Nephron progenitor cell (in vitro differentiated cells): ENCODE measurements around the gene PFN1.
"Not testable (repeated sequence)": the region's sequence is repeated elsewhere in the genome, so short reads cannot be mapped to it uniquely, and the experiment has no call there.

ENCODE experiments used
- DNase-seq: peaks from one replicate; pipeline ENCODE4 v3.0.0; 2021
- H3K27ac Mint-ChIP-seq: 2 replicates; pipeline ENCODE4 v1.8.0; 2021; ENCODE audit warnings: mild to moderate bottlenecking, moderate library complexity, mixed read lengths
- H3K27me3 Mint-ChIP-seq: 2 replicates; pipeline ENCODE4 v1.8.0; 2021; ENCODE audit warnings: mild to moderate bottlenecking, low read depth, mixed read lengths; ENCODE audit not compliant: poor library complexity
- H3K36me3 Mint-ChIP-seq: 2 replicates; pipeline ENCODE4 v1.8.0; 2021; ENCODE audit warnings: low read depth, mixed read lengths
- H3K4me1 Mint-ChIP-seq: 2 replicates; pipeline ENCODE4 v1.8.0; 2021; ENCODE audit warnings: mixed read lengths
- H3K4me3 Mint-ChIP-seq: 2 replicates; pipeline ENCODE4 v1.8.0; 2021; ENCODE audit warnings: mild to moderate bottlenecking, moderate library complexity, mixed read lengths
- H3K9me3 Mint-ChIP-seq: 2 replicates; pipeline ENCODE4 v1.8.0; 2021; ENCODE audit warnings: mild to moderate bottlenecking, moderate library complexity, mixed read lengths
- TF ChIP-seq, protein P1 (sequence below): fragments of 200-600 bp; sonication (generic); IDR thresholded peaks from 2 replicates; pipeline ENCODE4 v1.5.0; 2021; ENCODE audit warnings: antibody characterized with exemption

The PFN1 gene

DNA sequence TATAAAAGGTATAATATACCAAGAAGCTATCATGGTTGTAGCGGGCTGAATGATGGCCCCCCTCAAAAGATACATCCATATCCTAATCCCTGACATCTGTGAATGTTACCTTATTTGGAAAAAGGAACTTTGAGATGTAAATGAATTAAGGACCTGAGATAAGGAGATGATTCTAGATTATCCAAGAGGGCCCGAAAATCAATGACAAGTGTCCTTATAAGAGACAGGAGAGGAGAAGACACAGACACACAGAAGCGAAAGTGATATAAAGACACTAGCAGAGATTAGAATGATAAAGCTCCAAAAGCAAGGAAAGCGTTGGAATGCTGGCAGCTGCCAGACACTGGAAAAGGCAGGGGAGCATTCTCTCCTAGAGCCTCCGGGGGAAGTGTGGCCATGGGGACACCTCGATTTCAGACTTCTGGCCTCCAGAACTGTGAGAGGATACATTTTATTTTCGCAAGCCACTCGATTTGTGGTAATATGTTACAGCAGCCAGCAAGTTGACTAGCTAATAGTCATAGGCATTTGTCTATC, 28.8 kb downstream of the PFN1 start:
- no peak for DNase-seq
- Mint-ChIP-seq H3K9me3 (no peaks in the 10 kb centered on the region), H3K4me3 (no peak overlapping the region)

DNA sequence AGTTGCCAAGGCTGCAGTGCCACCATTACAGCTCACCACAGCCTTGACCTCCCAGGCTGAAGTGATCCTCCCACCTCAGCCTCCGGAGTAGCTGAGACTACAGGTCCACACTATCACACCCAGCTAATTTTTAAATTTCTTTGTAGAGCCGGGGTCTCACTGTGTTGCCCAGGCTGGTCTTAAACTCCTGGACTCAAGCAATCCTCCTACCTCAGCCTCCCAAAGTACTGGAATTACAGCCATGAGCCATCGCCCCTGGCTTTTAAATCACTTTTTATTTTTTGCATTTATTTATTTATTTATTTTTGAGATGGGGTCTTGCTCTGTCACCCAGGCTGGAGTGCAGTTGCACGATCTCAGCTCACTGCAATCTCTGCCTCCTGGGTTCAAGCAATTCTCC, 33.8 kb downstream of the PFN1 start:
- H3K4me3 Mint-ChIP-seq = not testable (repeated sequence)

More for the DNA sequence above, 28.8 kb downstream of the PFN1 start:
- peaks cover 5% of the 10 kb centered on the region for H3K4me1 Mint-ChIP-seq
- TF ChIP-seq, protein P1, sequence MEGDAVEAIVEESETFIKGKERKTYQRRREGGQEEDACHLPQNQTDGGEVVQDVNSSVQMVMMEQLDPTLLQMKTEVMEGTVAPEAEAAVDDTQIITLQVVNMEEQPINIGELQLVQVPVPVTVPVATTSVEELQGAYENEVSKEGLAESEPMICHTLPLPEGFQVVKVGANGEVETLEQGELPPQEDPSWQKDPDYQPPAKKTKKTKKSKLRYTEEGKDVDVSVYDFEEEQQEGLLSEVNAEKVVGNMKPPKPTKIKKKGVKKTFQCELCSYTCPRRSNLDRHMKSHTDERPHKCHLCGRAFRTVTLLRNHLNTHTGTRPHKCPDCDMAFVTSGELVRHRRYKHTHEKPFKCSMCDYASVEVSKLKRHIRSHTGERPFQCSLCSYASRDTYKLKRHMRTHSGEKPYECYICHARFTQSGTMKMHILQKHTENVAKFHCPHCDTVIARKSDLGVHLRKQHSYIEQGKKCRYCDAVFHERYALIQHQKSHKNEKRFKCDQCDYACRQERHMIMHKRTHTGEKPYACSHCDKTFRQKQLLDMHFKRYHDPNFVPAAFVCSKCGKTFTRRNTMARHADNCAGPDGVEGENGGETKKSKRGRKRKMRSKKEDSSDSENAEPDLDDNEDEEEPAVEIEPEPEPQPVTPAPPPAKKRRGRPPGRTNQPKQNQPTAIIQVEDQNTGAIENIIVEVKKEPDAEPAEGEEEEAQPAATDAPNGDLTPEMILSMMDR = no peak
- H3K27me3 Mint-ChIP-seq = peaks cover 4% of the 10 kb centered on the region
- H3K36me3 Mint-ChIP-seq = no peaks in the 10 kb centered on the region
- H3K27ac Mint-ChIP-seq = peak overlapping the region; percentile 65

DNA sequence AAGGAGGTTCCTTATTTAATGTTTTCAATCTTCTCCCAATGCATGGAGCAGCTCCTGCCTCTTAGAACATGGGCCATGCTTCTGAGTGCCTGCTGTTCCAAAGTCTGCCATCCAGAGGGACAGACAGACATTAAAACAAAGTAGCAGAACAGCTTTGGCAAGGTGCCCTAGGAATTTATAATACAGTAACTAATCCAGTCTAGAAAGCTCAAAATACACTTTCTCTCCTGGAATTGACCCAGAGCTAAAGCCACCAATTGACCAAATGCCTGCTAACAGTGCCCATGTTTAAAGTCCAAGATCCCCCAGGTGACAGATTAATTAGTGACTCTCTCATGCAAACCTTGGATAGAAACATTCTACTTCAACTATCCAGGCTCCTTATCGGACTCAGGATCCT, 34.3 kb downstream of the PFN1 start:
- DNase-seq = no peak

More for the DNA sequence above, 33.8 kb downstream of the PFN1 start:
- DNase-seq, H3K27ac Mint-ChIP-seq, H3K27me3 Mint-ChIP-seq, H3K9me3 Mint-ChIP-seq, H3K36me3 Mint-ChIP-seq: not testable (repeated sequence)
- H3K4me1 Mint-ChIP-seq = peaks cover 11% of the 10 kb centered on the region

DNA sequence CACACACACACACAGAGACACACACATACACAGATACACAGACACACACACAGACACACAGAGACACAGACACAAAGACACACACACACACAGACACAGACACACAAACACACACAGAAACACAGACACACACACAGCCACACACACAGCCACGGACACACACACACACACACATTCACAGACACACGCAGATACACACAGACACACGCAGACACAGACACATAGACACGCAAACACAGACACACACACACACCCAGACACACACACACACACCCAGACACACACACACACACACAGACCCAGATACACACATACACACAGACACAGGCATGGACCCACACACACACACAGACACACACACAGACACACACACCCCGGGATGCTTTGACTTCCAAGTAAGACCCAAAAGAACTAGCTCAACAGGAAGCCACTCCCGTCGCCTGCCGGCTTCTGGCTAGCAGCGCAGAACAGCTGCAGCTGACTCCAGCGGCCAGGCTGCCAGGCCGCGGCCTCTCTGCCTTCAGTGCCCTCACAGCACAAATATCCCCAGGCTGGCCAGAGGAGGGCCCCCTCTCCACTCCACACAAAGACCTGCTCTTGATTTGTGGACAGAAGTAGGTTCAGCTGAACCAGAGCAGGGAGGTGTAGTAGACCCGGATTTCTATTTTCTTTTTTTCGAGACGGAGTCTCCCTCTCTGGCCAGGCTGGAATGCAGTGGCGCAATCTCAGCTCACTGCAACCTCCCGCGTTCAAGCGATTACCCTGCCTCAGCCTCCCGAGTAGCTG, 39.4 kb downstream of the PFN1 start:
- Mint-ChIP-seq H3K27ac (no peak overlapping the region), H3K4me3 (no peak overlapping the region), H3K9me3 (no peaks in the 10 kb centered on the region), H3K4me1 (peaks cover 13% of the 10 kb centered on the region), H3K27me3 (peaks cover 17% of the 10 kb centered on the region), H3K36me3 (no peaks in the 10 kb centered on the region)
- TF ChIP-seq, protein P1 = peak; percentile 76
- peak; percentile 81 for DNase-seq

More for the DNA sequence above, 34.3 kb downstream of the PFN1 start:
- Mint-ChIP-seq H3K27ac (no peak overlapping the region), H3K9me3 (no peaks in the 10 kb centered on the region), H3K36me3 (no peaks in the 10 kb centered on the region), H3K4me1 (peaks cover 9% of the 10 kb centered on the region), H3K4me3 (no peak overlapping the region), H3K27me3 (peaks cover 8% of the 10 kb centered on the region)
- TF ChIP-seq, protein P1 = no peak

DNA sequence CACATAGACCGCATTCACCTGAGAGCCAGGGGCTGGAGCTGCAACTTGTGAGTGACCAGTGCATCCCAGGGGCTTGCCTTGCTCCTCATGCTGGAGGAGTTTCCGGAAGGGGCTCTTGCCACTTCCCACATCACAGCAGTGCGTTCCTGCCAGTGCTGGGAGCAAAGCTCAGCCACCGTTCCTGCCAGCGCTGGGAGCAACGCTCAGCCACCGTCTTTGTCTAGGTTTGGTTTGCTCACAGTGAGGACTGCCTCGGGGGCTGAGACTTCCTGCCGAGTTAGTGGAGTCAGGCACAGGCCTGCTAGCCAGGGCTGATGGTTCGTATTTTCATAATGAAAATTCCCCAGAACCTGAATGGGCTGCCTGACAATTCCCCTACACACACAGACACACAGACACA, 40.0 kb downstream of the PFN1 start:
- H3K4me3 Mint-ChIP-seq = no peak overlapping the region
- TF ChIP-seq, protein P1 = no peak
- peaks cover 18% of the 10 kb centered on the region for H3K4me1 Mint-ChIP-seq
- H3K9me3 Mint-ChIP-seq = no peaks in the 10 kb centered on the region
- no peaks in the 10 kb centered on the region for H3K36me3 Mint-ChIP-seq
- H3K27ac Mint-ChIP-seq = no peak overlapping the region
- DNase-seq = no peak
- peaks cover 14% of the 10 kb centered on the region for H3K27me3 Mint-ChIP-seq

DNA sequence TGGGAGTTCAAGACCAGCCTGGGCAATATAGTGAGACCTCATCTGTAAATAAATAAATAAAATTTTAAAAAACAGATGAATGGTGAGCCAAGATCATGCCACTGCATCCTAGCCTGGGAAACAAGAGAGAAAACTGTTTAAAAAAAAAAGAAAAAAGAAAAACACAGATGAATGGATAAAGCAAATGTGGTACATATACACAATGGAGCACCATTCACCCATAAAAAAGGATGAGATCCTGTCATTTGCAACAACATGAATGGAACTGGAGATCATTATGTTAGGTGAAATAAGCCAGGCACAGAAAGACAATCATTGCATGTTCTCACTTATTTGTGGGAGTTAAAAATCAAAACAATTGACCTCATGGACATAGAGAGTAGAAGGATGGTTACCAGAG, 41.7 kb downstream of the PFN1 start:
- not testable (repeated sequence) for DNase-seq, H3K27ac Mint-ChIP-seq, H3K36me3 Mint-ChIP-seq, H3K9me3 Mint-ChIP-seq, H3K4me3 Mint-ChIP-seq
- peaks cover 18% of the 10 kb centered on the region for H3K27me3 Mint-ChIP-seq
- peaks cover 31% of the 10 kb centered on the region for H3K4me1 Mint-ChIP-seq
